Small intestine (tissue), 7 donors: ENCODE results near the gene LTBP2. TPM values are rescaled to one million over a fixed set of nuclear protein-coding genes. Genes with fewer than 3 reads are reported as not detected.

Experiments used
- DNase-seq, 2 donors: peaks; one replicate each; pipeline versions ENCODE4 v3.0.0 to v3.0.0-alpha.2; 2013
- FAIRE-seq: peaks from 2 replicates; lab custom pipeline; 2012; peaks lifted over from hg19 to GRCh38; lab: Jason Lieb, UNC
- H3K27ac ChIP-seq, 3 donors: one replicate each; pipeline ENCODE4 v1.5.1; 2013; ENCODE audit warnings: low read length in 2 of 3, mild to moderate bottlenecking in 2 of 3, control low read depth in 1 of 3, inconsistent platforms in 1 of 3, low read depth in 1 of 3, moderate library complexity in 1 of 3
- H3K27me3 ChIP-seq, 3 donors: one replicate each; pipeline ENCODE4 v1.6.1; 2013; ENCODE audit warnings: low read length in 3 of 3, inconsistent platforms in 1 of 3; ENCODE audit not compliant: control insufficient read depth in 3 of 3, insufficient read depth in 3 of 3
- H3K36me3 ChIP-seq, 3 donors: one replicate each; pipeline ENCODE4 v1.6.1; 2013; ENCODE audit warnings: low read length in 3 of 3, inconsistent platforms in 1 of 3, low read depth in 1 of 3, mild to moderate bottlenecking in 1 of 3, moderate library complexity in 1 of 3; ENCODE audit not compliant: control insufficient read depth in 3 of 3, insufficient read depth in 2 of 3
- H3K4me1 ChIP-seq, 3 donors: one replicate each; pipeline ENCODE4 v1.6.1; 2013; ENCODE audit warnings: low read length in 2 of 3, inconsistent platforms in 1 of 3, low read depth in 1 of 3, mild to moderate bottlenecking in 1 of 3, moderate library complexity in 1 of 3; ENCODE audit not compliant: control insufficient read depth in 3 of 3, insufficient read depth in 2 of 3
- H3K4me3 ChIP-seq, 3 donors: one replicate each; pipeline ENCODE4 v1.5.1; 2013; ENCODE audit warnings: low read length in 3 of 3, control low read depth in 1 of 3, inconsistent platforms in 1 of 3, low read depth in 1 of 3, mild to moderate bottlenecking in 1 of 3, moderate library complexity in 1 of 3
- H3K9me3 ChIP-seq, 2 donors: one replicate each; pipeline ENCODE4 v1.6.1; 2013; ENCODE audit warnings: low read depth in 1 of 2, low read length in 1 of 2; ENCODE audit not compliant: control insufficient read depth in 2 of 2, insufficient read depth in 1 of 2
- WGBS, 3 donors: extraction: QIAGEN DNeasy Blood & Tissue Kit; methylation state at CpG; one replicate each; pipeline ENCODE4 v1.1.7; 2013; 5-methylcytosine and 5-hydroxymethylcytosine counted together
- polyA plus RNA-seq, 4 donors: library from polyadenylated mRNA; stranded (reverse) in 3 of 4; unstranded in 1 of 4; fragments of 200-250 nt in 3 of 4; fragments of 120-200 nt in 1 of 4; gene quantifications; one replicate each; pipeline versions ENCODE4 v1.2.1 to v1.2.3, GENCODE V29; 2013
- donor health status: healthy with polysubstance abuse.
- donor health status: control.
- donor health status: control.
- donor health status: Bipolar disorder and iron deficiency.
- donor health status: healthy.

LTBP2 gene
- polyA plus RNA-seq, 4 donors = 0.22 to 1.8 (median 1.1) TPM

GRCh38 chr14:74475678-74476077 lies 136.4 kb downstream of the LTBP2 start:
- WGBS, 3 donors = 59 to 72% (median 61%) methylated on average over 3 of the region's 3 CpGs
- H3K4me1 ChIP-seq = no peaks in the 10 kb centered on the region
- no peak for FAIRE-seq
- no peaks in the 10 kb centered on the region for H3K9me3 ChIP-seq
- DNase-seq = no peak
- H3K27me3 ChIP-seq = no peaks in the 10 kb centered on the region
- no peak overlapping the region for H3K27ac ChIP-seq
- H3K4me3 ChIP-seq = no peak overlapping the region
- peaks cover 4 to 27% (median 6%) of the 10 kb centered on the region in 3 donors for H3K36me3 ChIP-seq

GRCh38 chr14:74474376-74474775 lies 137.7 kb downstream of the LTBP2 start:
- Histone ChIP-seq H3K9me3 (no peaks in the 10 kb centered on the region), H3K4me3 (no peak overlapping the region), H3K4me1 (no peaks in the 10 kb centered on the region), H3K27me3 (no peaks in the 10 kb centered on the region), H3K27ac (no peak overlapping the region), H3K36me3 (peaks cover 0 to 20% (median 4%) of the 10 kb centered on the region in 3 donors)
- 80 to 97% (median 88%) methylated on average over 2 of the region's 2 CpGs for WGBS, 3 donors
- DNase-seq (no peak), FAIRE-seq (no peak)

DNA sequence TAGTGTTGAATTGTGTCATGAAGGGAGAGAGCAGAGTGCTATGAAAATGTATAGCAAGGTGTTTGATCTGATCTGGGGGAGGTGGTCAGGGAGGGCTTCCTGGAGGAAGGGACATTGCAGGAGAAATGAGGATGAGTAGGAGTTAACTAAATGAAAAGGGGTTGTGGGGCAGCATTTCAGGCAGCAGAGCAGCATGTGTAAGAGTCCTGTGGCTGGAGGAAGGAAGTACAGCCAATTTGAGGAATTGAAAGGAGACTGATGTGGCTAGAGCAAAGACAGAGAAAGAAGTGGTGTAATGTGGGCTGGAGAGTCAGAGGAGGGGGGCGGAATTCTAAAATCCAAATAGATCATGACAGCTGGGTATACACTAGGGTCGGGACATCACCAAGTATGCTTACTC lies 139.4 kb downstream of the LTBP2 start:
- no peak overlapping the region for H3K4me3 ChIP-seq
- no peaks in the 10 kb centered on the region for H3K9me3 ChIP-seq
- H3K27me3 ChIP-seq = no peaks in the 10 kb centered on the region
- no peak overlapping the region for H3K27ac ChIP-seq
- DNase-seq (no peak), FAIRE-seq (no peak)
- peaks cover 0 to 17% (median 4%) of the 10 kb centered on the region in 3 donors for H3K36me3 ChIP-seq
- WGBS, 3 donors = 80 to 94% (median 88%) methylated on average over 2 of the region's 2 CpGs
- no peaks in the 10 kb centered on the region for H3K4me1 ChIP-seq

DNA sequence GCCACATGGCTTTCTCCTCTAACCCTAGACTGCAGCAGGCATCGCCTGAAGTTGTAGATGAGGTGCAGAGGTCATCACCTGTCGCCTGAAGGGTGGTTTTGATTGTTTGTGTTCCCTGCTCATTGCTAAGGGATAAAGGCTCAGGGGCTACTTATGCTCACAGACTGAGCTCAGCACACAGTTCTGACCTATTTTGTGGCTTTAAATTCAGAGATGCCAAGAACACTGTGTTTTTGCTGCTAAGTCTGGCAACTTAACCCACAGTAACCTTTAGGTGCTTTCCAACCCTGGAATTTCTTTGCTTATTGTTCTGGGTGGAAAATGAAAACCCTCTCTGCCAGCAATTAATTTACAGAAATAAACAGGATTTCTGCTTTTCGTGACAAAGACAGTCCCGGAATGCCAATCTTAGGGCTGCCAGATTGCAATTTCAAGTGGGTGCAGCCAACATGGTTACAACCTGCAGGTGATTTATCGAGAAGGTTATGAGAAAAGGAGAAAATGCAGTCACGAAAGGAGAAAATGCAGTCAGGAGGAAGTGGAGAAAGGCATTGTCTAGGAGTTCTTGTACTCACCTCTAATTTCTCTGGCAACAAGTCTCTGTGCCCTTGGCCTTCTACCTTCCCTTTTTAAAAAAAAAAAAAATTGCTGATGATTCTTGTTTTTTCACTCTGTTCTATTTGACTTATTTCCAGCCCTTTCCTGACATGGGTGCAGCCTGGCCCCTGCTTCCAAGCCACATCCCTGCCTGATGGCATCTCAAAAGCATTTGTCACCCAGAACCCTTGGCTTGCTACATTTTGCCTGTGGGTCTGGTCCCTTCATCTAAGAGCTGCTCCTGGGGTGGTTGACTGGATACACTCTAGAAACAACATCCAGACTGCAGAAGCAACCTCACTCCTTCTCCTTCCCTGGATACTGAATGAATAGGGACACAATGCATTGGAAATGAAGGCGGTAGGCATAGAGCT lies 142.2 kb downstream of the LTBP2 start:
- DNase-seq (no peak), FAIRE-seq (no peak)
- WGBS, 3 donors = 73 to 81% (median 81%) methylated on average over 7 of the region's 7 CpGs
- H3K9me3 ChIP-seq = no peaks in the 10 kb centered on the region
- H3K4me1 ChIP-seq = no peaks in the 10 kb centered on the region
- no peaks in the 10 kb centered on the region for H3K27me3 ChIP-seq
- no peak overlapping the region for H3K27ac ChIP-seq
- peaks cover 0 to 9% (median 4%) of the 10 kb centered on the region in 3 donors for H3K36me3 ChIP-seq
- no peak overlapping the region for H3K4me3 ChIP-seq

DNA sequence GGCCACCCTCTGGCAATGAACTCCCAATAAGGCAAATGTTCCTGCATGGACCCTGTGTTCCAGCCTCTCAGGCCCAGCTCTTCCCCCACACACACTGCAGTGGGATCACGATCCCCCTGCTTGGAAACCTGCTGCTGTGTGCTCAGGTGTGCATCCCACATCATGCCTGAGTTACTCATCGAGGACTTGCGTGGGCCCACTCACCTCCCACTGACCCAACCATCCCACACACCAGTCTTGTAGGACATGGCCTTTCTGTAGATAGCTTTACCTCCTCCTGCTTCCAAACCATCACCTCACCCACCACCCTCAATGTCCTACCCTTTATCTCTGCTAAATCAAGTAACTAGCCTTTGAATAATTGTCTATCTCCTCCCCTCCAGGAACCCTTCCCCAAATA lies 143.5 kb downstream of the LTBP2 start:
- WGBS, 3 donors = 84 to 92% (median 91%) methylated on average over 3 of the region's 3 CpGs
- FAIRE-seq (no peak), DNase-seq (no peak)

GRCh38 chr14:74465335-74465734 lies 146.7 kb downstream of the LTBP2 start:
- FAIRE-seq = no peak
- Histone ChIP-seq H3K27me3 (no peaks in the 10 kb centered on the region), H3K36me3 (no peaks in the 10 kb centered on the region), H3K4me3 (no peak overlapping the region), H3K9me3 (no peaks in the 10 kb centered on the region), H3K4me1 (no peaks in the 10 kb centered on the region), H3K27ac (no peak overlapping the region)
- no peak for DNase-seq
- 91 to 100% (median 97%) methylated on average over 2 of the region's 2 CpGs for WGBS, 3 donors

More for the DNA sequence above, 143.5 kb downstream of the LTBP2 start:
- H3K27me3 ChIP-seq = no peaks in the 10 kb centered on the region
- no peaks in the 10 kb centered on the region for H3K9me3 ChIP-seq
- no peak overlapping the region for H3K27ac ChIP-seq
- no peak overlapping the region for H3K4me3 ChIP-seq
- no peaks in the 10 kb centered on the region for H3K4me1 ChIP-seq
- H3K36me3 ChIP-seq = peaks cover 0 to 3% (median 0%) of the 10 kb centered on the region in 3 donors

DNA sequence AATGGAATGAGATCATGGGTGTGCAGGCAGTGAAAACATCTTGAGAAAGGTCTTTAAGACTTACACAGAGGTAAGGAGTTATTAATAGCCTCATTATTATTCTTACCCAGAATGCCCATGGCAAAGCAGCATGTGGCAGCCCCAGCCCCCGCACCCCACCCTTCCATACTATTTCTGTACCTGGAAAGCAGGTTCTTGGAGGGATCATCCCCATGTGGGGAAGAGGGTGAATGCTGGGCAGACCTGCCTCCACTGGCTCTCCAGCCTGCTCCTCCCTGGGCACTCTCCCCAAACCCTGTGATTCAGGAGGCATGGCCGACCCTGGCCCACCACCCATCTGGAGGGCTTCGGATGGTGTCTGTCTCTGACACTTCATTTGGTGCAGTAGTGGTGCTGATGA lies 147.3 kb downstream of the LTBP2 start:
- Histone ChIP-seq H3K4me1 (no peaks in the 10 kb centered on the region), H3K27me3 (no peaks in the 10 kb centered on the region), H3K27ac (no peak overlapping the region), H3K36me3 (no peaks in the 10 kb centered on the region), H3K4me3 (no peak overlapping the region), H3K9me3 (no peaks in the 10 kb centered on the region)
- no peak for FAIRE-seq
- 93 to 97% (median 94%) methylated on average over 3 of the region's 3 CpGs for WGBS, 3 donors
- no peak for DNase-seq

DNA sequence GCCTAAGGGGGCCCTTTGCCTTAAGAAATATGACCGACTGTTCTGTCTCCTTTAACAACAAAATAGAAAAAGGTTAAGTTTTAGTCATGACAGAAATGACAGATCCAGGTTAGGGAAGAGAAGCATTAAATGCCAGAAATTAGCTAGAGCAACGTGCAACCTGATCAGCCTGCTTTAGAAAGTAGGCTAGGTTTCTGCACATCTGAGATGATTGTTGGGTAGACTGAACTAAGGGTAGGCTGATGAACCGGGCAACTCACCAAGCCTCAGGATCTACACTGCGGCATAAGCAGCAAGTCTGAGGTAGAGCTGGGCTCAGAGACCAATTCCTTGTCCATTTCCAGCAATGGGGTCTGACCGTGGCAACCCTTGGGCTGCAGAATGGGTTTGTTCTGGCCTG lies 148.3 kb downstream of the LTBP2 start:
- 80 to 87% (median 83%) methylated on average over 5 of the region's 5 CpGs for WGBS, 3 donors
- Histone ChIP-seq H3K27ac (no peak overlapping the region), H3K36me3 (no peaks in the 10 kb centered on the region), H3K27me3 (no peaks in the 10 kb centered on the region), H3K4me1 (no peaks in the 10 kb centered on the region), H3K9me3 (no peaks in the 10 kb centered on the region), H3K4me3 (no peak overlapping the region)
- no peak for DNase-seq
- FAIRE-seq = no peak
